Endothelial cell (in vitro differentiated cells): ENCODE measurements around the gene KCNQ1. TPM values are rescaled to one million over a fixed set of nuclear protein-coding genes. Genes with fewer than 3 reads are reported as not detected.

Experiments
- DNase-seq: peaks from one replicate; pipeline ENCODE4 v3.0.0; 2021; ENCODE audit warnings: low spot score
- H3K27ac Mint-ChIP-seq: one replicate; pipeline ENCODE4 v1.8.0; 2021; ENCODE audit warnings: mixed read lengths, inconsistent platforms; ENCODE audit not compliant: unreplicated experiment
- H3K27me3 Mint-ChIP-seq: one replicate; pipeline ENCODE4 v1.8.0; 2021; ENCODE audit warnings: mild to moderate bottlenecking, moderate library complexity, mixed read lengths, inconsistent platforms; ENCODE audit not compliant: unreplicated experiment
- H3K36me3 Mint-ChIP-seq: one replicate; pipeline ENCODE4 v1.8.0; 2021; ENCODE audit warnings: mild to moderate bottlenecking, low read depth, mixed read lengths, inconsistent platforms; ENCODE audit not compliant: unreplicated experiment
- H3K4me1 Mint-ChIP-seq: one replicate; pipeline ENCODE4 v1.8.0; 2021; ENCODE audit warnings: mild to moderate bottlenecking, mixed read lengths, inconsistent platforms; ENCODE audit not compliant: unreplicated experiment
- H3K4me3 Mint-ChIP-seq: one replicate; pipeline ENCODE4 v1.8.0; 2021; ENCODE audit warnings: mild to moderate bottlenecking, mixed read lengths, inconsistent platforms; ENCODE audit not compliant: unreplicated experiment
- H3K9me3 Mint-ChIP-seq: one replicate; pipeline ENCODE4 v1.8.0; 2021; ENCODE audit warnings: mixed read lengths, inconsistent platforms; ENCODE audit not compliant: unreplicated experiment
- CTCF ChIP-seq: fragments of 200-600 bp; sonication (generic); IDR thresholded peaks from one replicate; pipeline ENCODE4 v1.5.0; 2021; ENCODE audit warnings: antibody characterized with exemption; ENCODE audit not compliant: unreplicated experiment
- total RNA-seq: library from RNA; stranded (reverse); fragmentation: NEBNext Ultra II Directional; extraction: Animal tissue kit (Norgen Biotek cat#: 25700); gene quantifications from one replicate; pipeline ENCODE4 v1.2.1, GENCODE V29; 2021; ENCODE audit not compliant: unreplicated experiment

KCNQ1 gene
- total RNA-seq, 1 donor from 2014 or later, result 35.3 TPM

DNA sequence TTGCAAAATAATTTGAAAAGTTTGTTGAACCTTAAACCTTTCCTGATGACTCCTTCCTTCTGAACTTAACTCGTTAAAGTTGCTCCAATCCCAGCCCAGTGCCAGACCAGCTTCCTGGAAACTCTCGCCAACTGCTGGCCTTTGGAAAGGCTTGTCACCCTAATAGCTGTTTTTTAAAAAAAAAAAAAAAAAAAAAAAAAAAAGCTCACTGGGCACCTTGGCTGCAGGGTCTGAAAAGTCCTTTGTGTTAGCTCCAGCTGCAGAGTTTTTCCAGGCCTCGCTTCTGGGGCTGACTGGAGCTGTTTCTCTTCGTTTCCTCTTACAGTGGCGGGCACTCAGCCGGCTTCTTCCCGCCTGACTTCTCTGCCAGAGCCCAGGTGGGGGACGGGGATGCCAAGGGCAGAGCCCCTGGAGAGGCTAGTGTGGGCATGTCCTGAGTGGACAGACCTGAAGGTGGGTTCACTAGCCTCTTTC lies 229.9 kb downstream of the KCNQ1 start:
- Mint-ChIP-seq H3K27me3 (no peaks in the 10 kb centered on the region), H3K27ac (no peak overlapping the region), H3K36me3 (peaks cover 8% of the 10 kb centered on the region), H3K4me1 (no peaks in the 10 kb centered on the region), H3K9me3 (no peaks in the 10 kb centered on the region), H3K4me3 (no peak overlapping the region)
- no peak for TF ChIP-seq CTCF
- DNase-seq, result no peak

- Mint-ChIP-seq H3K4me3 (no peak overlapping the region), H3K36me3 (no peaks in the 10 kb centered on the region), H3K4me1 (no peaks in the 10 kb centered on the region), H3K9me3 (no peaks in the 10 kb centered on the region), H3K27ac (no peak overlapping the region), H3K27me3 (no peaks in the 10 kb centered on the region)
- no peak for DNase-seq
- no peak for TF ChIP-seq CTCF
These were observed 230.7 kb downstream of the KCNQ1 start for GRCh38 chr11:2675540-2675939.

- no peaks in the 10 kb centered on the region for H3K36me3 Mint-ChIP-seq
- H3K27ac Mint-ChIP-seq, result no peak overlapping the region
- H3K9me3 Mint-ChIP-seq, result no peaks in the 10 kb centered on the region
- no peaks in the 10 kb centered on the region for H3K27me3 Mint-ChIP-seq
- no peak for DNase-seq
- peaks cover 4% of the 10 kb centered on the region for H3K4me1 Mint-ChIP-seq
- no peak for TF ChIP-seq CTCF
- H3K4me3 Mint-ChIP-seq, result no peak overlapping the region
These were observed 232.3 kb downstream of the KCNQ1 start for GRCh38 chr11:2677127-2677526.

GRCh38 chr11:2678396-2678795 lies 233.6 kb downstream of the KCNQ1 start:
- H3K9me3 Mint-ChIP-seq, result no peaks in the 10 kb centered on the region
- H3K27me3 Mint-ChIP-seq, result no peaks in the 10 kb centered on the region
- H3K4me3 Mint-ChIP-seq, result no peak overlapping the region
- H3K27ac Mint-ChIP-seq, result no peak overlapping the region
- TF ChIP-seq CTCF, result no peak
- H3K36me3 Mint-ChIP-seq, result no peaks in the 10 kb centered on the region
- no peak for DNase-seq
- H3K4me1 Mint-ChIP-seq, result peaks cover 4% of the 10 kb centered on the region

- Mint-ChIP-seq H3K4me1 (peaks cover 4% of the 10 kb centered on the region), H3K9me3 (no peaks in the 10 kb centered on the region), H3K36me3 (peaks cover 6% of the 10 kb centered on the region), H3K4me3 (no peak overlapping the region), H3K27me3 (no peaks in the 10 kb centered on the region), H3K27ac (no peak overlapping the region)
- no peak for TF ChIP-seq CTCF
- no peak for DNase-seq
These were observed 234.3 kb downstream of the KCNQ1 start for GRCh38 chr11:2679011-2679676.
